SIG-M5 treated with dmso at 0.1 percent for 504 hours (cell line): ENCODE data around the gene GRAMD1B.

Experiments used
- DNase-seq: peaks from one replicate; lab custom pipeline; 2025; ENCODE audit not compliant: unreplicated experiment; lab: John Stamatoyannopoulos, UW

The GRAMD1B gene

DNA sequence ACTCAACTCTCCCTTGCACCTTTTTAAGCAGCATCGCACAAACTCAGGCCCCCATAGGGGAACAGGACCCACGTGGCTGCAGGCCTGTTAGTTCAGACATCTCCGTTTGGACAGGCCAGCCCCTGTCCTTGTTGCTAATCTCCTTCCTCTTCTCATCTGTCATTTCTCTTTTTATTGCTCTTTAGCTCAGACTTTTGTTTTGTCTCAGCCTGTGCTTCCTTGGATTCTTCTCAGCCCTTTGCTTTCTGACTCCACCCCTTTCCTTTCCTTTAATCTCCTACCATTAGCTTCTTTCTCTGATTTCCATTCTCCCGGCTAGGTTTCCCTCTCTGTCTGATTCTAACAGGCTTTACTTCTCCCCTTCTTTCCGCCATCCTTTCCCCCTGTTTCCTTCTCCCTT lies 155.6 kb downstream of the GRAMD1B start:
- no peak for DNase-seq

DNA sequence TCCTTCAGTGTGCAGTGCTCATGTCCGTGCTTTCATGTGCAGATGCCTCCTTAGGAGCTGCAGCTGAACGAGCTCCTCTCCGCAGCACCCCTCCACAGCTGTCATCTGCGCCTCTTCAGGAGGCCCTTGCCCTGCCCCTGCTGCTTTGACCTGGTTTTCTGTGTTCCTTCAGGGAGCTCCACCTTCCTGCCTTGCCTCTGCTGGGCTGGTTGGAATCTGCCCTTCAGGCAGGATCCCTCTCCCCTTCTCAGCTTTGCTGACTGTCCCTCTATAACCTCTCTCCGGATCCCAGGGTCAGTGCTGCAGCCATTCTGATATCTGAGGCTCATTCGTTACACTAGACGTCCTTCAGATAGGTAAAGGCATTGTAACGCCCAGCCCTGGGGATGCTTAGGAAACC lies 156.5 kb downstream of the GRAMD1B start:
- no peak for DNase-seq

DNA sequence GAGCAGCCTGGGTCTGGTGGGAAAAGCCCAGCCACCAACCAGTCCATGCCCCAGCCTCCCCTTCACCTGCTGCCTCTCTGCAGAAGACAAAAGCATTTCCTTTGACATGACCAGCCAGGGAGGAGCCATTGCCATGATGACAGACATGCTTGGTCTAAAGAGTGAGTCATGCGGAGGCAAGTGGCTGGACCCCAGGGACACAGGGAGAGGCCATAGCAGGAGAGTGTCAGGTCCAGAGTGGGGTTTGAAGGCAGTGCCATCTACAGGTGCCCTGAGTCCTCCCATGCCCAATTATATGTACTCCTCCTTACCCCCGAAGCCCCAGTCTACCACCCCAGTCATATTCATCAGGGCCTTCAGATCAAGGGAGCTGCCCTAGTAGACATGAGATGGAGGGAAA lies 157.0 kb downstream of the GRAMD1B start:
- no peak for DNase-seq

DNA sequence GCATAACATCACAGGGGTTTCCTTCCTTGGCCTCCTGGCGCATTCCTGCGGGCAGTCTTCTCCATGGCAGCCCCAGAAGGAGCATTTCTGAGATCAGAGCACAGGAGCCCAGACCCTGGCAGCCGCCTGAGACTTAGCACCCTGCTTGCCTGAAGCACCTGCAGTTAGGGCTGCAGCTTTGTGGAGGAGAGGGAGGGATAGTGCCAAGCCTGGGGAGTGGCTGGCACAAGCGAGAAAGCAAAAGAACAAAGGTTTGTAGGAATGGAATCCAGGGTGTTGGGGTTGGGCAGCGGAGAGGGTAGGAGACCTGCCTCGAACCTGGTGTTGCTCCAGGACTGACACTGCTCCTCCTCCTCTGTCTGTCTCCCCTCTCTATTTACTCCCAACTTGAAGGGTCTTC lies 157.5 kb downstream of the GRAMD1B start:
- DNase-seq, result no peak

DNA sequence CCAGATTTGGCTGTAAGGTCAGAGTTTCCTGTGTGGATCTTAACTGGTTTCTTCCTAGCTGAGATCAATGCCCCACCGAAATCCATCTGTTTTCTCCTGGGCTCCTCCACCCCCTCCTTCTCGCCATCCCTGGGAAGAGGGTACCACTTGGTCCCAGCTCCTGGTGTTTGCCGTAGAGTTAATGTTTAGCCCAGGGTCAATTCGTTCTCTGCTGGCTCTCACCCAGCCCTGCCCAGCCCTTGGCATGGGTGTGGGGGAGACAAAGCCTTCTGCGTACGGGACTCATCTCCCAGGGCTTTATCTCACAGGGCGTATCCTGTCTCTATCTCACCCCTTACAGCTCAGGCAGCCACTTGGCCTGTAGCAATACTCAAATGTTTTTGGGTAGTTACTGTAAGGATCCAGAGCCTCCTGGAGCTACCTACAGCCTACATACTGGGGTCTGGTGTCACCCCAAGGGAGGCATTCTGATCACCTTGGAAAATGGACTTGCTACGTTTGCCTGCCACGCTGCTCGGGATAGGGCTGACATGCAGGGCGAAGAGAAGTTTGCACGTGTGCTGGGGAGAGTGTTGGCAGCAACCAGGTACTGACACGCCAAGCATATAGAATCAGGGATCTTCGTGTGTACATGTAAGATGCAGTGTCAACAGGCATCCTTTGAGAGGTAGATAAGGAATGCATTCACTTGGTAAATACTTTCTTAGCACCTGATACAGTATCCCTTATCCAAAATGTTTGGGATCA lies 158.2 kb downstream of the GRAMD1B start:
- DNase-seq, result no peak

DNA sequence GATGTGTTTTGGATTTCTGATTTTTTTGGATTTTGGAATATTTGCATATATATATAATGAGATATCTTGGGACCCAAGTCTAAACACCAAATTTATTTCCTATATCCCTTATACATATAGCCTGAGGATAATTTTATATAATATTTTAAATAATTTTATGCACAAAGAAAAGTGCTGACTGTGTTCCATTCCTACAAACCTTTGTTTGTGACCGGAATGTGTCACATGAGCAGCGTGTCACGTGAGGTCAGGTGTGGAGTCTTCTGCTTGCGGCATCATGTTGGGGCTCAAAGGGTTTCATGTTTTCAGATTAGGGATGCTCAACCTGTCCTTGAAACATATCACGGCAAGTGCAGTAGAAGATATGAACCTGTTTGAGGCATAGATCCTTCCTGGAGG lies 158.8 kb downstream of the GRAMD1B start:
- no peak for DNase-seq

DNA sequence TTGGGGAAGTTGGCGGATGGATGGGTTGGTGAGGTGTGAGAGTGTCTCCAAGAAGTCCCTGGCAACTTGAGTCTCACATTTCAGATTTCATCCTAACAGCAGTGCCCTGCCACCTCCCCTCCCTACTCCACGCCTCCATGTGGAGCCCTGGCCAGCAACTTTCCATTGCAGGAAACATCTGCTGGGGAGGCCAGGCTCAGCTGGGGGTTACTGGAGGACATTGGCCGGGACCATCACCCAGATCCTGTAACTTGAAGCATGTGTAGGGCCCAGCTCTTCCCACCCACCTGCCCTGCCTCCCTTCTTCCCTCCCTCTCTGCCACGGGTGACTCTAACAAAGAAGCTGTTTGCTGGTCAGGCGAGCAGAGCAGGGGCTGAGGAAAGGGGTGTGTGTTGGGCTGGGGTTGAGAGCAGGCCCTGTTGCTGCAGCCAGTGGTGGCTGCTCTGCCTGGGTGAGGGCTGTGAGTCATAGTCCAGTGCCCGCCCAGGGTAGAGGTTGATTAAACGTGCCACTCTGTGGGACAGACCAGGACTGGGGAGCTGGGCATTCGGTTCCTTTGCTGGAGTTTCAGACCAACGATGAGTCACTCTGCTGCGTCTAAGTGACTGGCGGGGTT lies 160.3 kb downstream of the GRAMD1B start:
- no peak for DNase-seq

DNA sequence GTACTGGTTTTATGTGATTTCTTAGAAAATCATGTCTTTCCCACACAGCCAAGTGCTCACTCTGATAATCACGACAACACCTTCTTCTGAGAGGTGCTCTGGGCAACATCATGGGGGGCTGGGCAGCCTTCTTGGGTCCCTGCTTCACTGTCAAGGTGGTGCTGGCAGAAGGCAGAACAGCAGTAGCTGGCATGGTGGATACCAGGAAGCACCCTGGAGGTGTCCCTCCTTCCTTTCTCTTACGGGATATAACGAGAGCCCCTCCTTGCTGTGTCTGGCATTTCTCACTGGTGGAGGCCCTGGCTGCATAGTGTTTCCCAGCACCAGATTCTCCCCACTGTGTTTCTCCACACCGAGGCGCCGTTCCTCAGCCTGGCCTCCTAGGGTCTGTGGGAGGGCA lies 163.5 kb downstream of the GRAMD1B start:
- DNase-seq, result no peak

DNA sequence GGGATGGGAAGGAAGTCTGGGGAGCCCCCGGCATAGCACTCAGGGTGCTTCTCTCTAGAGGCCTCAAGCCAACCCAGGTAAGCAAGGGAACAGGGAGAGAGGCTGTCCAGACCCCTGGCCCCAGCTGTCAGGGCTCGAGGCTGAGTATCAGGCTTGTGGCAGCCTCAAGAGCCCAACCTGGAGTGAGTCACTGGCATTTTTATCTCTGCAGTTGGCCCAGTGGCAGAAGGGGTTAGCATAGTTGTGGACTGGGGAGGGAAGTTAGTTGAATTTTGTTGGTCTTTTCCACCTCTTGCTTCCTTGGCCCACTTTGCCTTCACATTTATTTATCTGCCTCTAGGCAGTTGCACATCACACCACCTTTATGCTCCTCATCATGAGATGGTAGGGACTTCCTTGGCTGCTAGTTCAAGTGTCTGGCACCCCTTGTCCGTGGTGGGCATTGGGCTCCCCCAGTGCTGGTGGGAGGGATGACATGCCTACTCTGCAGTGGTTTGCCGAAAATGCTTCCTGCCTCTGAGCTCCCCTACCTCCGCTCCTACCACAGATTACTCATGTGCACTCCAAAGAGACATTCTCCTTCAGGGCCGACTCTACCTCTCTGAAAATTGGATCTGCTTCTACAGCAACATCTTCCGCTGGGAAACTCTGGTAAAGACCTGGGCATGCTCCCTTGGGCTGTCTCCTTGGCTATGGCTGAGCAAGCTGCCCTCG lies 164.3 kb downstream of the GRAMD1B start:
- no peak for DNase-seq

DNA sequence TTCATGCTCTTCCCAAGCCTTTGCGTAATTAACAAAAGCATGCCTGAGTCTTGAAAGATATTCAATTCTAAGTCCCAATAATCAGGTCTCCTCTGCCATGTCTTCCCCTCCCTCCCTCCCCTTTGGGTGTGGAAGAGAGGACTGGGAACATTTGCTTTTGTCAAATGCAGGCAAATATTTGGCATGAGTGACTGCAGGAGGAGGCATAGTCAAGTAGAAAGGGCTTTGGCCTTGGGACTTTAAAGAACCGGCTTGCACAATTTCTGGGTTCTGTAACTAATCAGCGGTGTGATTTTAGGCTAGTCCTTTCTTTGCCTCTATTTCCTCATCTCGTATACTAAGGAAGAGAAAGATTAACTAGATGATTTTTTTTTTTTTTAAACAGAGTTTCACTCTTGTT lies 164.9 kb downstream of the GRAMD1B start:
- DNase-seq, result no peak

DNA sequence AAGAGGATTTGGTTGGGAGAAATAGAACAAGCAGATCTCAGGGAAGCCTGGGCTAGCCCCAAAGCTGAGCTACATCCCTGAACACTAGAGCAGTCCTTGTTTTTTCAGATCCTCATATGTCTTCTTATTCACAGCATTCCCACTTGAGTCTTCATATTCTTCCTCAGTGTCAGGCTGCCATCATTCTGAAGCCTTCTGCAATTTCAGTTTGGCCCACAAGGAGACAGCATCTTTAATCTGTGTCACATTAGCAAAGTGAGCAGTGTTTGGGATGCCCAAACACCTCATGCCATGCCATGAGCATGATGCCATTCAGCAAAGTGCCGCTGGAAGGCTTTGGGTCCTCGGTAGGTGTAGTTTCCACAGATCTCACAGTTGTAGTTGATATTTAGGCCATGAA lies 167.8 kb downstream of the GRAMD1B start:
- DNase-seq, result no peak

DNA sequence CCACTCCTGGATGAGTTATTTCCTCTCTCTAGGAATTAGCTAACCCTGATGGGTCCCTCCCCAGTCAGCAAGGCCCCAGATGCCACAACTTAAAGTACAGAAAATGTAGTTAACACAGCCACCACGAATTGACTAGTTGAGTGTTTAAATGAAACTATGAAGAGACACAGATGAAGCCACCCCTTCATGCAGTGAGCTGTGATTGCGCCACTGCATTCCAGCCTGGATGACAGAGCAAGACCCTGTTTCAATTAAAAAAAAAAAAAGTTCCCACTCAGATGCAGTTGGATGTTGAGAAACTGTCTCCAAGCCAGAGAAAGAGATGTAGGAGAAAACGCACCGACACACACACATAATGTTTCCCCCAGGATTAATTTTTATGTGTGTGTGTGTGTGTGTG lies 171.1 kb downstream of the GRAMD1B start:
- DNase-seq, result no peak

DNA sequence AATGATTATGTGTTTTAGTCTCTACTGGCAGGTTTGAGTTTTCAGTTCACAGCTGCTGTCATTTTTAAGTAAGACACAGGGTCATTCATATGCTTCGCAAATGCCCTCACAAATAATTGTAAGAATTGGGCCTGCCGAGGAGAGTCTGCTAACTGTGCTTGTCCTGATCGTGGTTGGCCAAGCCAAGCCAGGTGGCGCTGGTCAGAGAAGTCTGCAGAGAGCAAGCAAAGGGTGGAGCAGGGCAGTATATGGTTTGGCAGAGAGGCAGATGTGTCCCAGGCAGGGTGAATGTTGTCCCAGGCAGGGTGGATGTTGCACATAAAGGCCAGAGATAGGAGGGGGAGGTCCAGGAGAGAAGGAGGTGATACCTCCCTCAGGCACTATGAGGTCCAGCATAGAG lies 171.7 kb downstream of the GRAMD1B start:
- no peak for DNase-seq

DNA sequence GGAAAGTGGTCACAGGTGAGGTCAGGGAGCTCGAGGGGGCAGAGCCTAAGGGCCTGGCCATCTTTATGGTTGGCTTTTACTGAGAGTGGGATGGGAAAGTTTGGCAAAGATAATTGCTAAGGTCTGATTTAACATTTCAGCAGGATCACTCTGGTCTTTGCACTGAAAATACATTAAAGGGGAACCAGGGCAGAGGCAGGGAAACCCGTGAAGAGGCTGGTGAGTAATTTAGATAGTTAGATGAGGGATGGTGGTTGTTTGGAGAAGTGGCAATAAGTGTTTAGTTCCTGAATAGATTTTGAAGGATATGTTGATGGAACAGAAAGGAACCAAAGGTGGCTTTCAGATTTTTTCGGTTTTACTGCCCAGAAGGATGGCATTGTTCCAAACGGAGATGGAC lies 173.6 kb downstream of the GRAMD1B start:
- no peak for DNase-seq

DNA sequence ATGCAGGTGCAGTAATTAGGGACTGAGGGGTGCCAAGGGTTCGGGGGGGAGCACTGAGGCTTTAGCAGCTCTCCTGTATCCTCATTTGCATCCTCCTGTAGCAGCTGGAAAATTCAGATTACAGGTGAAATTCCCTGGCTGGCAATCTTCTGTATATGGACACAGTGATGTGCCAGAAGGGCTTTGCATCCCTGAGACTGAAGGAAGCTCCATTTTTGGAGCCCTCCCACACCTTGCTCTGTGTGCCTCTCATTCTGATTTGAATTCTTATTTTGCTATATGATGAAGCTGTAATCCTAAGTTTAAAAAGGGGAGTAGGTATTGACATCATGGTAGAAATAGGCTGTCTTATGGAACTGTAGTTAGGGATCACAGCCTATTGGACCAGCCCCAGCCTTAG lies 177.7 kb downstream of the GRAMD1B start:
- DNase-seq, result no peak

DNA sequence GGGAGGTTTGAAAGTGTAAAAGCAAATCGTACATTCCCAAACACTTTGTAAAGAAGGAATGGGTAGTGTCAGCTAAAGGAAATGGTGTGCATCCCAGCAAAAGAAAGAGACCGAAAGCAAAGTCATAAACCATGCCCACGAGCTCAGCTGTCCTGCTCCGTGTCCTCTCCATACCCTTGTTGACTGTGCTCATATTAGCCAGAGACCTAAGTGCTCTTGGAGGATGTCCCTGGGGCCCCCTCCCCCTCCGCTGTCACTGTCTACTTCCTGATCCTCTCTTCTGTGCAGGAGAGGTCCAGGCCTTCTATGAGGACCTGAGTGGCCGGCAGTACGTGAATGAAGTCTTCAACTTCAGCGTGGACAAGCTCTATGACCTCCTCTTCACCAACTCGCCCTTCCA lies 178.3 kb downstream of the GRAMD1B start:
- DNase-seq, result no peak

DNA sequence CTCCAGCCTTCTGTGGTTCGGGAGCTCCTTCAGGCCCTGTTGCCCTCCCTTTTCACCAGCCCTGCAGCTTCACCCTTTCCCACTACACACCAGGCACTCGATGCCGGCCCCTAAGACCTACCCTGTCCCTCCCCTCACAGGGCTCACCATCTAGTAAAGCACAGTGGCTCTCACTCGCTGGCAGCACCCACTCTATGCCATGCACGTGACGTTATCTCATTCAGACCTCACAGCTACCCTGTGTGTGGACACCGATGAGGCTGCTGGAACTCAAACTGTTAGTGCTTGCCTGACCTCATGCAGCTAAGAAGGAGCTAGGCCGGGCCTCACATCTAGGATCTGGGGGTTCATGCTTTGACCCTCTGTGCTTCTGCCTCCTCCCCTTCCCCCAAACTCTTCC lies 178.9 kb downstream of the GRAMD1B start:
- no peak for DNase-seq

DNA sequence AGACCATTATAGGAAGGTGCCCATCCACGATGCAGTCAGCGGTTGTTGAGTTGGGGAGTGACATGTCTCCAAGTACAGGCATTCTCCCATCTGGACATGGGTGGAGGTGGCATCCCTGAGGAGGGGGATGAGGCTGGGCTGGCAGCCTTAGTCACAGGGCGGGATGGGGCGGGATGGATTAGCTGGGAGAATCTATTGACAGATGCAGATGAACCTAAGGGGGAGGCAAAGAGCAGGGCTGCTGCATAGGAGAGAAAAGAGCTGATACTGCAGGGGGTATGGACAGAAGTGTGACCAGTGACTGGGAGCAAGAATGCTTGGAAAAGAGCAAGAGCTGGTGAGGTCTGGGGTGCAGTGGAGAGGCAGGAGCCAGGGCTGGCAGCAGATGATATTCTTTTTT lies 181.6 kb downstream of the GRAMD1B start:
- DNase-seq, result no peak

DNA sequence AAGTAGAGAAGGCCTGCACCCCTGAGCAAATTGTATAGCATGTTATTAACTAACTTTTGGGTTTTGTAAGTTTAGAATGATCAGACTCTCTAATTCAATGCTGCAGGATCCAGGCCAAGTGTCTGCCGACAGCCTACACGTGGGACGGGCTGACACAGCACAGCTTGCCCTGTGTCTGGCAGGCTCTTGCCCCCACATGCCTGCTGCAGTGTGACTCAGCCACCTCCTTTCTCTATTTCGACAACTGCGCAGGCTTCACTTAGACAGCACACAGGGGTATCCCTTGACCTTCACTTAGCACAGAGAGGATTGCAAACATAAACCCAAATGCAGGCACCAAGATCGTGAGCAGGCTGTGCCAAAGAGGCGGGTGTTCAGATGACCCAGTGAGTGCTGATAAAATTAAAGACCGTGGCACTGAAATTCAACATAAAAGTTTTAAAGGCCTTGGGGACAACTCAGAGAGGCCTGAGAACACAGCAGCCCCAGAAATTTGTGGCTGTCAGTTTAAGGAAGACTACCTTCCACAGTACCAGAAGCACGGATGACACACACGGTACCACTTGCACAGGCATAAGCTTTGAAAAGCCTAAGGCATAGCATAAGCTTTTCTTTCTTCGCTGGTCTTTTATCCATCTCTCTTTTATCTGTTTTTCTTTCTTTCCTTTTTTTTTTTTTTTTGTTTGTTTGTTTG lies 186.6 kb downstream of the GRAMD1B start:
- DNase-seq, result no peak

DNA sequence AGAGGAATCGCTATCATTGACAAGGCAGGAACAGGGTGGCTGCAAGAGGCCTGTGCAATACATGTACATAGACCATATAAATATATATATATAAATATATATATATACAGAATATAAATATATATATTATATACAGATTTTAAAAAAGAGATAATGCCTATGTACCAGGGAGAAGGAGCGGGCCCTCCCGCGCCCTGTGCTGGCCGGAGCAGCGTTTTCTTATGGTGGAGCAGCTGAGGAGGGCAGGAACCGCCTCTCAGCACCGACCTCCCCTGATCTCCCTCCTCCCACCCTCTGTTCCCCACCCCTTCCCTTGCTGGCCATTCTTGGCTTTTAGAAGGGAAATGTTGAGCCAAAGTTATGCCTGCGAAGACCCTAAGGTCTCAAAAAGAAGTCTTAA lies 192.5 kb downstream of the GRAMD1B start:
- no peak for DNase-seq

DNA sequence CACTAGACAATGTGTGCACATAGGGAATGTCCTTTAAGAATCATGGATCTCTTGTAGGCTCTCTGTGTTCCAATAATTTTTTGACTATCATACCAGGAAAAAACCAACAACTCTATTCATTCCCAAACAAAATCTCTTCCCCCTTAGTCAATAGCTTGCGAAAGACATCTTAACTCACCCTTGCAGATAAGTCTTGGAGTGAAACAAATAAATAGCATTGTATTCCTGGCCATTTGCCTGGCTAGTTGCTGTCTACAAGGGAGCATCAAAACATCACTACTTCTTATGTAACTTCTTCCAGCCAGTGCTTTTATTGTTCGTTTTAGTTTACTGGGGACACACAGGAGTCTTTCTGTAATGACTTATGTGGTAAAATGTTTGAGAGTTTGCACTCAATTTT lies 194.9 kb downstream of the GRAMD1B start:
- no peak for DNase-seq
